IMR-90 (cell line): Measurements from ENCODE around the gene OSBPL3. TPM values are rescaled to one million over a fixed set of nuclear protein-coding genes. Genes with fewer than 3 reads are reported as not detected.

Experiments
- ATAC-seq: fragments of 200-7000 bp; cut with Tn5 transposase; 2 replicates; pipeline ENCODE4 v1.9.1; 2020; ENCODE audit warnings: low read depth, mild to moderate bottlenecking, moderate library complexity
- BruUV-seq: library from RNA; stranded (reverse); fragments of 400-500 nt; replicated peaks from 2 replicates; lab custom pipeline; 2021; lab: Mats Ljungman, UMichigan
- CTCF ChIA-PET: fragments of 300-600 bp; formaldehyde crosslinking; extraction: SDS; loops from one replicate; lab custom pipeline; 2021; ENCODE audit warnings: antibody characterized with exemption; lab: Yijun Ruan, JAX
- POLR2A ChIA-PET: fragments of 300-600 bp; sonication (Branson Sonifier 250); formaldehyde crosslinking; loops from one replicate; lab custom pipeline; 2022; ENCODE audit warnings: antibody characterized with exemption; ENCODE audit not compliant: unreplicated experiment; lab: Charles Lee
- DNase-seq: peaks from one replicate; pipeline ENCODE4 v3.0.0; 2013
- H2AFZ ChIP-seq: replicated peaks from 2 replicates; pipeline ENCODE3; 2013; ENCODE audit warnings: low read length, mild to moderate bottlenecking; ENCODE audit not compliant: poor library complexity
- H2AK5ac ChIP-seq: 2 replicates; pipeline ENCODE4 v1.6.1; 2013; ENCODE audit warnings: low read depth, low read length, inconsistent platforms
- H2AK9ac ChIP-seq: replicated peaks from 2 replicates; pipeline ENCODE3; 2013; ENCODE audit warnings: mild to moderate bottlenecking, low read depth, low read length, moderate library complexity; ENCODE audit not compliant: poor library complexity
- H2BK120ac ChIP-seq: 2 replicates; pipeline ENCODE4 v1.6.1; 2013; ENCODE audit warnings: low read depth, low read length, inconsistent platforms
- H2BK15ac ChIP-seq: 3 replicates; pipeline ENCODE4 v1.6.1; 2013; ENCODE audit warnings: low read depth, low read length, inconsistent platforms
- H2BK20ac ChIP-seq: 2 replicates; pipeline ENCODE4 v1.6.1; 2013; ENCODE audit warnings: low read depth, mild to moderate bottlenecking, inconsistent platforms, low read length, moderate library complexity
- H2BK5ac ChIP-seq: 2 replicates; pipeline ENCODE4 v1.6.1; 2013; ENCODE audit warnings: mild to moderate bottlenecking, low read depth, low read length, inconsistent platforms; ENCODE audit not compliant: poor library complexity, severe bottlenecking
- H3K14ac ChIP-seq: replicated peaks from 2 replicates; pipeline ENCODE4 v1.6.1; 2013; ENCODE audit warnings: low read depth, low read length, inconsistent platforms
- H3K18ac ChIP-seq: 2 replicates; pipeline ENCODE4 v1.6.1; 2013; ENCODE audit warnings: low read depth, low read length, control low read depth
- H3K23ac ChIP-seq: 2 replicates; pipeline ENCODE4 v1.6.1; 2013; ENCODE audit warnings: low read depth, low read length, inconsistent platforms
- H3K27ac ChIP-seq: 2 replicates; pipeline ENCODE4 v1.5.1; 2013; ENCODE audit warnings: mild to moderate bottlenecking, control low read depth, low read length; ENCODE audit not compliant: insufficient read depth
- H3K27me3 ChIP-seq: 2 replicates; pipeline ENCODE4 v1.6.1; 2013; ENCODE audit warnings: low read length; ENCODE audit not compliant: control insufficient read depth, insufficient read depth
- H3K36me3 ChIP-seq: 2 replicates; pipeline ENCODE4 v1.6.1; 2013; ENCODE audit warnings: low read length, mixed read lengths; ENCODE audit not compliant: control insufficient read depth, insufficient read depth
- H3K4ac ChIP-seq: 2 replicates; pipeline ENCODE4 v1.6.1; 2013; ENCODE audit warnings: low read depth, low read length, inconsistent platforms
- H3K4me1 ChIP-seq: 2 replicates; pipeline ENCODE4 v1.6.1; 2013; ENCODE audit warnings: low read length, mixed read lengths; ENCODE audit not compliant: control insufficient read depth, insufficient read depth
- H3K4me2 ChIP-seq: 2 replicates; pipeline ENCODE4 v1.6.1; 2013; ENCODE audit warnings: low read depth, mild to moderate bottlenecking, control low read depth, low read length, moderate library complexity
- H3K4me3 ChIP-seq: 2 replicates; pipeline ENCODE4 v1.5.1; 2013; ENCODE audit warnings: low read depth, mild to moderate bottlenecking, control low read depth, low read length, moderate library complexity; ENCODE audit not compliant: insufficient read depth
- H3K56ac ChIP-seq: 2 replicates; pipeline ENCODE4 v1.6.1; 2013; ENCODE audit warnings: low read length, inconsistent platforms; ENCODE audit not compliant: insufficient read depth; ENCODE audit errors: extremely low read depth
- H3K79me1 ChIP-seq, 2 experiments: 2 replicates each; pipeline ENCODE4 v1.6.1; 2013; ENCODE audit warnings: low read length in 2 of 2, inconsistent platforms in 1 of 2, low read depth in 1 of 2
- H3K9ac ChIP-seq: 2 replicates; pipeline ENCODE4 v1.6.1; 2013; ENCODE audit warnings: low read depth, low read length, control low read depth
- H3K9me1 ChIP-seq: 2 replicates; pipeline ENCODE4 v1.6.1; 2013; ENCODE audit warnings: low read length, inconsistent platforms; ENCODE audit not compliant: insufficient read depth
- H3K9me3 ChIP-seq: 2 replicates; pipeline ENCODE4 v1.6.1; 2013; ENCODE audit warnings: low read length; ENCODE audit not compliant: control insufficient read depth, insufficient read depth
- H4K20me1 ChIP-seq: 2 replicates; pipeline ENCODE4 v1.6.1; 2013; ENCODE audit warnings: low read length, inconsistent platforms; ENCODE audit not compliant: insufficient read depth
- H4K5ac ChIP-seq: 2 replicates; pipeline ENCODE4 v1.6.1; 2013; ENCODE audit warnings: mild to moderate bottlenecking, low read depth, low read length, control low read depth
- H4K8ac ChIP-seq, 2 experiments: 2 replicates each; pipeline ENCODE4 v1.6.1; 2013; ENCODE audit warnings: low read depth in 2 of 2, low read length in 2 of 2, control low read depth in 1 of 2, inconsistent platforms in 1 of 2
- H4K91ac ChIP-seq: 2 replicates; pipeline ENCODE4 v1.6.1; 2013; ENCODE audit warnings: low read depth, low read length, inconsistent platforms; ENCODE audit not compliant: insufficient read depth
- ELK1 ChIP-seq: fragments of 150-350 bp; IDR thresholded peaks from 2 replicates; pipeline ENCODE4 v1.6.1; 2016; ENCODE audit warnings: low read depth, mild to moderate bottlenecking, low read length, moderate library complexity, borderline replicate concordance
- WGBS, 2 experiments: methylation state at CpG; one replicate each; pipeline versions ENCODE4 v1.1.5 to v1.1.7; 2013; ENCODE audit warnings: missing lambda C conversion rate in 2 of 2; ENCODE audit not compliant: insufficient read length in 1 of 2; ENCODE audit errors: extremely low coverage in 2 of 2; 5-methylcytosine and 5-hydroxymethylcytosine counted together
- dilution Hi-C: fragments of 300-500 bp; cut with HindIII; formaldehyde crosslinking; loops from one replicate; pipeline ENCODE4 v1.14.3; 2018; ENCODE audit warnings: low sequenced_read_pairs; ENCODE audit not compliant: unreplicated experiment
- in situ Hi-C: fragments of 300-500 bp; cut with MboI; formaldehyde crosslinking; loops from 3 replicates; pipeline ENCODE4 v1.14.3; 2019; ENCODE audit warnings: low sequenced_read_pairs, inconsistent platforms, mixed read lengths
- intact Hi-C: fragments of 100-400 bp; cut with micrococcal nuclease; formaldehyde crosslinking; loops from 2 replicates; pipeline ENCODE4 v1.10.0; 2022
- polyA plus RNA-seq, 3 experiments: library from polyadenylated mRNA; depleted of rRNA; stranded (reverse); fragments of >200 nt; gene quantifications; 2 replicates each; pipeline ENCODE4 v1.2.3, GENCODE V29; 2012; ENCODE audit warnings: low replicate concordance in 1 of 3
- total RNA-seq: library from RNA; depleted of rRNA; stranded (reverse); fragments of >200 nt; gene quantifications from 2 replicates; pipeline ENCODE4 v1.2.3, GENCODE V29; 2012

OSBPL3 gene
- total and polyA plus RNA-seq, 2 of the 4 experiments (the other 2 are of a cell fraction): 18.0 to 29.9 TPM

- Histone ChIP-seq H3K4me2 (no peak overlapping the region), H3K79me1 (peaks cover 0 to 41% of the 10 kb centered on the region in 2 experiments; a peak in 2 of 4 replicates), H3K36me3 (peaks cover 4% of the 10 kb centered on the region; the same call in 1 of the 2 replicates), H4K91ac (no peak overlapping the region), H3K27ac (no peak overlapping the region), H2AK5ac (no peak overlapping the region; the same call in 1 of the 2 replicates), H3K14ac (0 out of 2 replicates have a peak overlapping the region, but pooled peaks have one; percentile 24), H3K4ac (peak overlapping the region; percentile 56; the same call in 1 of the 2 replicates), H3K9ac (no peak overlapping the region), H2BK15ac (0 out of 3 replicates have a peak overlapping the region, but pooled peaks have one; percentile 67), H2BK120ac (0 out of 2 replicates have a peak overlapping the region, but pooled peaks have one; percentile 78), H2BK20ac (0 out of 2 replicates have a peak overlapping the region, but pooled peaks have one; percentile 91), H3K56ac (no peak overlapping the region), H2AK9ac (no peak overlapping the region), H3K27me3 (no peaks in the 10 kb centered on the region), H3K4me3 (no peak overlapping the region), H2BK5ac (peak overlapping the region; percentile 26), H2AFZ (no peak overlapping the region), H3K18ac (no peak overlapping the region), H3K4me1 (peaks cover 30% of the 10 kb centered on the region), H3K9me1 (peaks cover 30% of the 10 kb centered on the region), H4K20me1 (no peaks in the 10 kb centered on the region), H3K23ac (no peak overlapping the region), H4K5ac (no peak overlapping the region), H3K9me3 (no peaks in the 10 kb centered on the region), H4K8ac (no peak overlapping the region)
- DNase-seq (no peak), ATAC-seq (no peak)
- no CpG with 5 or more reads among the region's 1 CpG for WGBS, 2 experiments
- dilution Hi-C loops: no loop called here
- in situ Hi-C loops: no loop called here
- no TSS peak for BruUV-seq
- ChIA-PET POLR2A (interaction anchor here (0.6 kb wide), 1 partner anchor 154 kb away, joined by 3 read pairs; no protein-coding TSS in a partner anchor), CTCF (interaction anchor here (1.6 kb wide), 1 partner anchor 157 kb away, joined by 4 read pairs; no protein-coding TSS in a partner anchor)
- TF ChIP-seq ELK1: no peak
- intact Hi-C loops: no loop called here
Measured at GRCh38 chr7:24825381-24825794, 154.6 kb downstream of the OSBPL3 start.
